Activated CD8-positive, alpha-beta T cell treated with anti-CD3 and anti-CD28 coated beads, Interleukin-2, amount 10 ng/mL, durations not matched to agents 7 days and 5 days (primary cell): ENCODE results near the gene RSBN1. TPM values are rescaled to one million over a fixed set of nuclear protein-coding genes. Genes with fewer than 3 reads are reported as not detected.
"Not testable (repeated sequence)": the region's sequence is repeated elsewhere in the genome, so short reads cannot be mapped to it uniquely, and the experiment has no call there.

Experiments
- ATAC-seq: fragments of 150-1000 bp; cut with Tn5 transposase; one replicate; pipeline ENCODE4 v1.10.0; 2021; ENCODE audit warnings: moderate library complexity
- CTCF ChIA-PET: fragments of 350-600 bp; sonication (Branson Sonifier 250); formaldehyde crosslinking; loops from one replicate; lab custom pipeline; 2021; ENCODE audit warnings: antibody characterized with exemption; lab: Charles Lee
- POLR2A ChIA-PET: fragments of 350-600 bp; sonication (Branson Sonifier 250); formaldehyde crosslinking; loops from one replicate; lab custom pipeline; 2021; ENCODE audit warnings: antibody characterized with exemption; lab: Charles Lee
- DNase-seq: peaks from one replicate; pipeline ENCODE4 v3.0.0-alpha.2; 2020
- H3K27ac Mint-ChIP-seq: one replicate; pipeline ENCODE4 v1.8.0; 2021; ENCODE audit warnings: mild to moderate bottlenecking, mixed read lengths
- H3K27me3 Mint-ChIP-seq: one replicate; pipeline ENCODE4 v1.8.0; 2021; ENCODE audit warnings: low read depth, mixed read lengths
- H3K36me3 Mint-ChIP-seq: one replicate; pipeline ENCODE4 v1.8.0; 2021; ENCODE audit warnings: low read depth, mixed read lengths
- H3K4me1 Mint-ChIP-seq: one replicate; pipeline ENCODE4 v1.8.0; 2021; ENCODE audit warnings: low read depth, mixed read lengths
- H3K4me3 Mint-ChIP-seq: one replicate; pipeline ENCODE4 v1.8.0; 2021; ENCODE audit warnings: mild to moderate bottlenecking, mixed read lengths
- H3K9me3 Mint-ChIP-seq: one replicate; pipeline ENCODE4 v1.8.0; 2022; ENCODE audit warnings: mixed read lengths; ENCODE audit not compliant: insufficient read depth
- total RNA-seq, 2 experiments: library from RNA; stranded (reverse); gene quantifications; one replicate each; pipeline ENCODE4 v1.2.3, GENCODE V29; 2021

RSBN1 gene
- total RNA-seq = 10 to 100 TPM; 27.3 to 29.9 TPM

DNA sequence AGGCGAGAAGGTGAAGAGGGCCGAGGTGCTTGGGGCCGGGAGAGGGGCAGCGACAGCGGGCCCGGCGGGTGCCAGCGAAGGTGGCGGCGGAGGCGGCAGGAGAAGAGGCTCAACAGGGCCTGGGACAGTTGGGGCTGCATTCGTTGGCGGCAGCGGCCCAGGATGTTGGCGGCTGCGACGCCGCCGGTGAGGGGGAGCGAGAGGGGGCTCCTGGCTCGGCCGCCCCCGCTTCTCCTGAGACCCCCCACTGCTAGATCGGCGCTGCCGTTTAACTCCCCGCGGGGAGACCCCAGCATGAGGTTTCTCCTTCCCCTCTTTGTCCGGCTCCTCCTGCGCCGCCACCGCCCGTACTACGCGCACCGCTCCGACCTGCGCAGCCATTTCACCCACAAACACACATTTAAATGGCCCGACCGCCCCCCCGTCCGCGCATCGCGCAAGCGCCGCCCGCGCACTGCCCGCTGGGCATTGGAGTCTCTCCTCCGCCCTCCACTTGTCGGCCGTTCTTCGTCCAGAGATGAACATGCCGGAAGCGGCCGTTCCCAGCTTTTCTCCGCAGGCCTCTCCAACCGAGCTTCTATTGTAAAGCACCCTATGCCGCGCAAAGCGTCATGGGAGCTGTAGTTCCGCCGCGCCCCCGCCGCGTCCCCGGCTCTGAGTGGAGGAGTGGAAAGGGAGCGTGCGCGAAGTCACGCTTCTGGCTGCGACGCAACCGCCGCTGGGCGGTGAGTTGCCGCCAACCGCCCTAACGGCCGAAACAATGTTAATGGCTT lies at the start of gene RSBN1:
Gene RSBN1, minus strand, starts transcription at position 589 of the 773 bp plus-strand sequence. Its CDS starts 64 bp downstream, at position 525.
- ChIA-PET CTCF (interaction anchor here (0.7 to 2.3 kb wide), 10 partner anchors 8 to 739 kb away, joined by 3 to 8 read pairs (median 4); partner anchors contain the start of genes LRIG2 and PHTF1), POLR2A (interaction anchor here (0.6 to 2.2 kb wide), 17 partner anchors 9 to 700 kb away, joined by 3 to 23 read pairs (median 5); partner anchors contain the start of genes AP4B1 and PHTF1)
- Mint-ChIP-seq H3K9me3 (no peaks in the 10 kb centered on the region), H3K27ac (peak within 1 kb of the TSS; percentile 98), H3K4me1 (peaks cover 32% of the 10 kb centered on the region), H3K4me3 (peak within 1 kb of the TSS; percentile 98), H3K36me3 (peaks cover 37% of the 10 kb centered on the region), H3K27me3 (no peaks in the 10 kb centered on the region)
- ATAC-seq (peak; percentile 97), DNase-seq (peak; percentile 99)

DNA sequence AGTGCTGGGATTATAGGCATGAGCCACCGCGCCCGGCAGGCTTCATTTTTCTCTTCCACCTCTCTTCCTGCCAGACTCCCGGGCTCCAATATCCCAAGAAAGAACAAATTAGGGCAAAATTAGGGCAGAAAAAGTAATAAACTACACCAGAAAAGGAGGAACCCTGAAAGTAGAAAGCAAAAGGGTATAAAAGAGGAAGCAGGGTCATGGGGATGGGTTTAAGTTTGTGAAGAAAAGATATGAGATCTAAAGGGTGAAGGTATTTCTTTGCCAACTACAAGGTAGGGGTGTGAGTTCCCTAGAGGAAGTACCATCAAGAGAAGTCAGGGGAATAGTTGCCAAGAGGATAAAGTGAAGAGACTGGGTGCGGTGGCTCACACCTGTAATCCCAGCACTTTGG lies 49.4 kb upstream of the RSBN1 start:
- ChIA-PET POLR2A (no interaction called here), CTCF (interaction anchor here (2.8 to 5.0 kb wide), 2 partner anchors 11 to 26 kb away, joined by 11 to 17 read pairs; no protein-coding TSS in a partner anchor)
- ATAC-seq (no peak), DNase-seq (no peak)
- H3K4me1 Mint-ChIP-seq = peaks cover 55% of the 10 kb centered on the region
- H3K27me3 Mint-ChIP-seq = no peaks in the 10 kb centered on the region
- H3K9me3 Mint-ChIP-seq = no peaks in the 10 kb centered on the region
- no peak overlapping the region for H3K27ac Mint-ChIP-seq
- H3K4me3 Mint-ChIP-seq = no peak overlapping the region
- H3K36me3 Mint-ChIP-seq = peaks cover 66% of the 10 kb centered on the region

DNA sequence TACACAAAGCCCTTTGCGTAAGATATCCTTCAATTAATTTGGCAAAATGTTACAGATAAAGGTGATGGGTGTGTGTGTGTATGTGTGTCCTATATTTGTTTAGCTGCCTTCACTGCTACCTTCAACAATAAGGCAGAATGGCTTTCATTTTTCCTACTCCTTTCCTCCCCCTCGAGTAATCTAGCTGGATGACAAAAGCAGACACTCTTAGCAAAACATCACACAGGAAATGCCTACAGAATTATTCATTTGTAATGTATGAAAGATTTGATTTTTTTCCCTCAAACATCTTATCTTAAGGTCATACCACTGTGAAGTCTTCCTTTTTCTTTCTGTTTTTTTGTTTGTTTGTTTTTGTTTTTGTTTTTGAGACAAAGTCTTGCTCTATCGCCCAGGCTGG lies 48.6 kb upstream of the RSBN1 start:
- peaks cover 70% of the 10 kb centered on the region for H3K36me3 Mint-ChIP-seq
- ATAC-seq (no peak), DNase-seq (no peak)
- POLR2A ChIA-PET = no interaction called here
- peaks cover 52% of the 10 kb centered on the region for H3K4me1 Mint-ChIP-seq
- no peaks in the 10 kb centered on the region for H3K27me3 Mint-ChIP-seq
- peak overlapping the region; percentile 26 for H3K27ac Mint-ChIP-seq
- H3K9me3 Mint-ChIP-seq = no peaks in the 10 kb centered on the region
- H3K4me3 Mint-ChIP-seq = no peak overlapping the region
- CTCF ChIA-PET = interaction anchor here (0.8 to 5.0 kb wide), 7 partner anchors 9 to 88 kb away, joined by 3 to 18 read pairs (median 9); partner anchors contain the start of gene AP4B1

DNA sequence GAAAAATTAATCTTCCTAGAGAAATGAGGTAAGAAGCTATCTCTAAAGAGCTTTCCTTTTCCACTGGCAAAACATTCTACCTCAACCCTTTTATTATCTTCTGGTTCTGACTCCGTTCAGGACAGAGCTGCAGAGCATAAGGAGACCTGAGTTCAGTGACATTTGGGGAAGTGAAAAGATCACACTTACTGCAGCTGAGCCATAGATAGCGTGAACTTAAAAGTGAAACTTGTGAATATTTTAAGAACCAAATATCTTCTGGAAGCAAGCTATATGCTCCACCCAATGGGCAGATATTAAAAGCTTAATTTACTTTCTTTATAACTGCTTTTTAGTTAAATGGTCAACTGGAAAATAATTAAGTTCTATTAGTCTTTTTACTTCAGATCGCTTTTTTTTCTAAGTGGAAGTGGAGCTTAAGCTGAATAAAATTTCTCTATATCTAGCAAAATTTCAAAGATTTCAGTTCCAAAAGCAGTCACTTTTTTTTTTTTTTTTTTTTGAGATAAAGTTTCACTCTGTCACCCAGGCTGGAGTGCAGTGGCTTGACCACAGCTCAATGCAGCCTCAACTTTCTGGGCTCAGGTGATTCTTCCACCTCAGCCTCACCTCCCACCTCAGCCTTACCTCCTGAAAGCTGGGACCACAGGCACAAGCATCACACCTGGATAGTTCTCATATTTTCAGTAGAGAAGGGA lies 47.4 kb upstream of the RSBN1 start:
- peaks cover 69% of the 10 kb centered on the region for H3K36me3 Mint-ChIP-seq
- H3K27ac Mint-ChIP-seq = peak overlapping the region; percentile 53
- no peak overlapping the region for H3K4me3 Mint-ChIP-seq
- no peaks in the 10 kb centered on the region for H3K27me3 Mint-ChIP-seq
- ChIA-PET CTCF (interaction anchor here (0.8 to 5.0 kb wide), 11 partner anchors 9 to 104 kb away, joined by 3 to 18 read pairs (median 4); partner anchors contain the start of genes AP4B1, HIPK1 and PHTF1), POLR2A (interaction anchor here (1.5 kb wide), 2 partner anchors 11 to 70 kb away, joined by 4 to 7 read pairs; partner anchors contain the start of gene HIPK1)
- DNase-seq (no peak), ATAC-seq (peak; percentile 45)
- H3K4me1 Mint-ChIP-seq = peaks cover 41% of the 10 kb centered on the region
- H3K9me3 Mint-ChIP-seq = no peaks in the 10 kb centered on the region

DNA sequence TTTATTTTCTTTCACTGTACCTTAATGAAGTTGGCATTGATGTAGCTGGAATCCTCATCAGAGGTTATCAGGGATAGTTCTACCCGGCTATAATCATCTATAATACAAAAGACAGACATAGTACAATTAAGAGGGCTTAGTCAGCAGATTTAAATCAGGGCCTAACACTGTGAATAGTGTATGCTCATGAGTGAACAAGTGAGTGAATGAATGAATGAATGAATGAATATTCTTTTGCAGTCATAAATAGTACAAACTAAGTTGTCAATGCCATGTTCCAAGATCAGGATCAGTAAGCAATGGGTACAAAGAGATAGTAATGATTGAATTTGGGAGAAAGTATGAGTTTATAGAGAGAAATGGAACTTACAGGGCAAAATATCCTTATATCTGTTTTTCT lies 46.7 kb upstream of the RSBN1 start:
- H3K4me3 Mint-ChIP-seq = no peak overlapping the region
- peaks cover 43% of the 10 kb centered on the region for H3K4me1 Mint-ChIP-seq
- peaks cover 70% of the 10 kb centered on the region for H3K36me3 Mint-ChIP-seq
- H3K27ac Mint-ChIP-seq = no peak overlapping the region
- no peaks in the 10 kb centered on the region for H3K9me3 Mint-ChIP-seq
- DNase-seq (no peak), ATAC-seq (no peak)
- ChIA-PET POLR2A (interaction anchor here (1.5 kb wide), 2 partner anchors 11 to 71 kb away, joined by 4 to 7 read pairs; partner anchors contain the start of gene HIPK1), CTCF (interaction anchor here (0.9 to 5.0 kb wide), 9 partner anchors 9 to 105 kb away, joined by 3 to 18 read pairs (median 6); partner anchors contain the start of genes AP4B1, HIPK1 and PHTF1)
- H3K27me3 Mint-ChIP-seq = no peaks in the 10 kb centered on the region

DNA sequence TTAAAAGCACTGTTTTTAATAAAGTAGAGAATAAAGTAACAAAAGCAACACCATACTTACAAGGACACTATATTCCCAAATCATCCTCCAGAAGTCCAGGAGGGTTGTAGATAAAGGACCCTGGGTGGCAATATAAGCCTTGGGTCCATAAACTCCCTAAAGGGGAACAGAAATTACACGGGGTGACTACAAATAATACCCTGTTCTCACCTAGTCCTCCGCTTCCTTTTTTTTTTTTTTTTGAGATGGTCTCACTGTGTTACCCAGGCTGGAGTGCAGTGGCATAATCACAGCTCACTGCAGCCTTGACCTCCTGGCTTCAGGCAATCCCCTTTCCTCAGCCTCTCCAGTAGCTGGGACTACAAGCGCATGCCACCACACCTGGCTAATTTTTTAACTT lies 46.1 kb upstream of the RSBN1 start:
- Mint-ChIP-seq H3K36me3 (peaks cover 66% of the 10 kb centered on the region), H3K27me3 (no peaks in the 10 kb centered on the region), H3K4me3 (no peak overlapping the region), H3K4me1 (peaks cover 40% of the 10 kb centered on the region), H3K9me3 (no peaks in the 10 kb centered on the region), H3K27ac (no peak overlapping the region)
- DNase-seq (no peak), ATAC-seq (no peak)
- ChIA-PET POLR2A (no interaction called here), CTCF (no interaction called here)

DNA sequence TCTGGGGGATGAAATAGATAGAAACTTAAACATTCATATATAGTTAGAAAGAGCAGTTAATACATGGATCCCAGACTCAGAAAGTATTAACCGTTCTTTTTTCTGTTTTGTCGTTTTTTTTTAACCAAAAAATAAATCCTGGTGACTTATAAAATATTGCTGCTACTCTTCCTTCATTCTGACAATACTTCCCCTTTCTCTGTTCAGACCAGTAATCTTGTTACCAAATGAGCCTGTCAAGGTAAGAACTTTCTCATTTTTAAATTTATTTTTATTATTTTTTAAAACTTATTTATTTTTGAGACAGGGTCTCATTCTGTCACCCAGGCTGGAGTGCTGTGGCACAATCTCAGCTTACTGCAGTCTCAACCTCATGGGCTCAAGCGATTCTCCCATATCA lies 45.5 kb upstream of the RSBN1 start:
- POLR2A ChIA-PET = no interaction called here
- no peak overlapping the region for H3K27ac Mint-ChIP-seq
- DNase-seq (no peak), ATAC-seq (no peak)
- H3K27me3 Mint-ChIP-seq = no peaks in the 10 kb centered on the region
- peaks cover 64% of the 10 kb centered on the region for H3K36me3 Mint-ChIP-seq
- H3K4me1 Mint-ChIP-seq = peaks cover 35% of the 10 kb centered on the region
- CTCF ChIA-PET = no interaction called here
- H3K9me3 Mint-ChIP-seq = no peaks in the 10 kb centered on the region
- H3K4me3 Mint-ChIP-seq = no peak overlapping the region

DNA sequence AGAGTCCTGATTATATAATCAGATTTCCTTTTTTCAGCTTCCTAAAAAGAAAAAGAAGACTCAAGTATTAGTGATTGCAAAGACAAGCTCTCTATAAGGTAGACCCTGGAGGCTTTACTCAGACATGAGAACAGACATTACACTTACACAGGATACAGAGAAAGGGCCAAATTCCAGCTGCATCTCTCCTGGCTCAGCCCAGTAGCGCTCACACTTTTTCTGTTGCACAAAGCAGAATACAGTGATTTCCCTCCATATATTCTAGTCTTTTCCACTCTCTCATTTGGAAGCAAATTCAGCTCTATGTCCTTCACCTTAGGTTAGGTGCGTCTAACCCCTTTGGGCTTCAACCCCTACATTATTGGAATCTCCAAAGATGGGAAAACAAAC lies 44.1 kb upstream of the RSBN1 start:
- no peak overlapping the region for H3K4me3 Mint-ChIP-seq
- CTCF ChIA-PET = interaction anchor here (1.0 to 2.1 kb wide), 5 partner anchors 13 to 784 kb away, joined by 4 to 8 read pairs (median 4); partner anchors contain the start of gene LRIG2
- peaks cover 30% of the 10 kb centered on the region for H3K4me1 Mint-ChIP-seq
- H3K36me3 Mint-ChIP-seq = peaks cover 67% of the 10 kb centered on the region
- no peaks in the 10 kb centered on the region for H3K9me3 Mint-ChIP-seq
- H3K27ac Mint-ChIP-seq = no peak overlapping the region
- no peaks in the 10 kb centered on the region for H3K27me3 Mint-ChIP-seq
- DNase-seq = no peak
- POLR2A ChIA-PET = interaction anchor here (0.7 to 1.3 kb wide), 3 partner anchors 13 to 84 kb away, joined by 3 to 4 read pairs (median 3); partner anchors contain the start of gene AP4B1
- no peak for ATAC-seq

DNA sequence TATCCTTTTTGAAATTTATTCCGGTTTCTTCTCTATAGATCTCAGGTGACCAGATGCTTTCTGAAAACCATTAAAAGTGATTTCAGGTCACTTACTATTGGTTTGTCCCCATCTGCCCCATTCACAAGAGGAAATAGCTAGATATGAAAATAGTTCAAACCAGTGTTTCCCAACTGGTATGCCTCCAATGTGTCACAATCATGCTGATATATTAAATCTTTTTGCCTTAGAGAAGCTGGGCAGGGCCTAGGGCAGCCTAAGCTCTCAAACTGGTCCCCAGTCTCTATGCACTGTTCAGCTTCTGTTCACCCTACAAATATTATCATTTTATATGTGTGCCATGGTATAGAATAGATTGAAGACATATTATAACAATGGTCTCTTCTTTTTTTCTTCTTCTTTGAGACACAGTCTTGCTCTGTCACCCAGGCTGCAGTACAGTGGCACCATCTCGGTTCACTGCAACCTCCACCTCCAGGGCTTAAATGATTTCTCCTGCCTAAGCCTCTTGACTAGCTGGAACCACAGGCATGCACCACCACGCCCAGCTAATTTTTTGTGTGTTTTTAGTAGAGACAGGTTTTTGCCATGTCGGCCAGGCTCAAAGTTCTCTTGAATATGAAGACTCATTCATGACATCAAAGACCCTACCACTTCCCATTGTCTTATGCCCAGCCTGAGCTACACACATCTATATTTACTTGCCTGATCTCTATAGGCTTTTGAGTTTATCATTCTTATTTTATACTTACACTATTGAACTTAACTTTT lies 43.5 kb upstream of the RSBN1 start:
- Mint-ChIP-seq H3K36me3 (peaks cover 70% of the 10 kb centered on the region), H3K4me3 (no peak overlapping the region), H3K9me3 (no peaks in the 10 kb centered on the region), H3K27me3 (no peaks in the 10 kb centered on the region), H3K4me1 (peaks cover 28% of the 10 kb centered on the region), H3K27ac (no peak overlapping the region)
- ChIA-PET CTCF (interaction anchor here (1.0 to 2.1 kb wide), 5 partner anchors 13 to 783 kb away, joined by 4 to 8 read pairs (median 4); partner anchors contain the start of gene LRIG2), POLR2A (interaction anchor here (0.6 to 1.3 kb wide), 7 partner anchors 9 to 504 kb away, joined by 3 to 4 read pairs (median 3); partner anchors contain the start of gene AP4B1)
- no peak for ATAC-seq
- DNase-seq = no peak

DNA sequence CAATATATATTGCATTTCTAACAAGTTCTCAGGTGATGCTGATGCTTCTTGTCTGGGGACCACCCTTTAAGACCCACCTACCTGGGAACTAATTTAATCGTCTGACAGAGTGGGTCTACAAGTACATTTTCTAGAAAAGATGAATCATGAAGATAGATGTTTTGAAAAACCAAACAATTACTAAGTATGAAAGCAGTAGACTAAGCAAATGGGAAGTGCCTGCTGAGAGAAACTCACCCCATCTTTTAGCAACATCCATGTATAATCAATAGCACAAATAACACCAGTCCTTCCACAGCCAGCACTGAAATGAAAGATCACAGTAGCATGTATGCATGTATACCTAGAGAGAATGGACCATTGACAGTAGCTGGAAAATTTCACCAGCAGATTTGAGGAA lies 42.0 kb upstream of the RSBN1 start:
- H3K27me3 Mint-ChIP-seq = no peaks in the 10 kb centered on the region
- ATAC-seq (no peak), DNase-seq (no peak)
- H3K4me1 Mint-ChIP-seq = peaks cover 27% of the 10 kb centered on the region
- peaks cover 77% of the 10 kb centered on the region for H3K36me3 Mint-ChIP-seq
- ChIA-PET CTCF (interaction anchor here (0.7 kb wide), 1 partner anchor 28 kb away, joined by 3 read pairs; no protein-coding TSS in a partner anchor), POLR2A (no interaction called here)
- no peak overlapping the region for H3K27ac Mint-ChIP-seq
- H3K9me3 Mint-ChIP-seq = no peaks in the 10 kb centered on the region
- H3K4me3 Mint-ChIP-seq = no peak overlapping the region

DNA sequence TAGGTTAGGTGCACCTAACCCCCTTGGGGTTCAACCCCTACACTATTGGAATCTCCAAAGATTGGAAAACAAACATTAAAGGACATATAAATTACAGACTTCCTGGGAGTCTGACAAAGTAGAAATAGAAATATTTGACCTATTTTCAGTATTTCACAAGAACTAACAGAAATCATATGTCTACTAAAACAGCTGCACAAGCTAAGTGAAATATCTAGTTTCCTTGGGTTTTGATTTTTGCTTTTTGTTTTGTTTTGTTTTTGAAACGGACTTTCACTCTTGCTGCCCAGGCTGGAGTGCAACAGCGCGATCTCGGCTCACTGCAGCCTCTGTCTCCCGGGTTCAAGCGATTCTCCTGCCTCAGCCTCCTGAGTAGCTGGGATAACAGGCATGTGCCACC lies 40.4 kb upstream of the RSBN1 start:
- POLR2A ChIA-PET, H3K27ac Mint-ChIP-seq, DNase-seq, H3K4me3 Mint-ChIP-seq, ATAC-seq, CTCF ChIA-PET, H3K27me3 Mint-ChIP-seq, H3K9me3 Mint-ChIP-seq: not testable (repeated sequence)
- peaks cover 26% of the 10 kb centered on the region for H3K4me1 Mint-ChIP-seq
- H3K36me3 Mint-ChIP-seq = peaks cover 77% of the 10 kb centered on the region
